ENCODE results near the gene USP5. TPM values are rescaled to one million over a fixed set of nuclear protein-coding genes. Genes with fewer than 3 reads are reported as not detected.

USP5 gene
- total and polyA plus RNA-seq, 2 of the 8 experiments (the other 6 are each of a cell fraction or from before 2014, with no cell fraction given): 66.5 to 148 TPM

DNA sequence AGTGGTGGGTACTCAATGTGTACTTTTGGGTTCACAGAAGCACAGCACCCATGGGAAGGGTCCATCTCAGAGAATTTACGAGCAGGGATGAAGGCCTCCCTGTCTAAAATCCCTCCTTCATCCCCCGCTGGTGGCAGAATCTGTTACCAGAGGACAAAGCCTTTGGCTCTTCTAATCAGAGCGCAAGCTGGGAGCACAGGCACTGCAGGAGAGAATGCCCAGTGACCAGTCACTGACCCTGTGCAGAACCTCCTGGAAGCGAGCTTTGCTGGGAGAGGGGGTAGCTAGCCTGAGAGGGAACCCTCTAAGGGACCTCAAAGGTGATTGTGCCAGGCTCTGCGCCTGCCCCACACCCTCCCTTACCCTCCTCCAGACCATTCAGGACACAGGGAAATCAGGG lies 31.8 kb upstream of the USP5 start:
- Histone ChIP-seq H3K56ac (replicated peaks; ENCODE audit: insufficient read length, low read depth, low read length) (no peak overlapping the region), H3K18ac (ENCODE audit: extremely low read depth, low read length) (0 out of 2 replicates have a peak overlapping the region, but pooled peaks have one; percentile 51), H2BK15ac (ENCODE audit: low read length) (peak overlapping the region; percentile 96; the same call in 1 of the 2 replicates), H3K4me3 (ENCODE audit: extremely low read depth in 1 of 4, insufficient read depth in 2 of 4, low read depth in 3 of 4, low read length in 4 of 4) (no peak overlapping the region), H3K4ac (replicated peaks; ENCODE audit: insufficient read length, low read depth, low read length) (no peak overlapping the region), H3K27ac (ENCODE audit: low read depth, low read length) (no peak overlapping the region), H4K20me1 (replicated peaks in 1 of 2; ENCODE audit: control insufficient read depth in 1 of 2, insufficient read depth in 2 of 2, low read length in 2 of 2) (peaks cover 0 to 10% of the 10 kb centered on the region in 2 experiments), H3K9me3 (ENCODE audit: insufficient read depth in 2 of 2, low read depth in 1 of 2, low read length in 1 of 2) (peaks cover 0 to 2% of the 10 kb centered on the region in 2 experiments; a peak in 1 of 4 replicates), H3K79me1 (ENCODE audit: low read depth, low read length) (no peaks in the 10 kb centered on the region; the same call in 1 of the 2 replicates), H3K14ac (ENCODE audit: insufficient read length) (no peak overlapping the region), H2AFZ (ENCODE audit: low read length) (no peak overlapping the region), H3K79me2 (ENCODE audit: control insufficient read depth in 1 of 2, insufficient read depth in 2 of 2, low read length in 2 of 2) (no peaks in the 10 kb centered on the region), H3K4me1 (replicated peaks in 1 of 4; ENCODE audit: control insufficient read depth in 3 of 4, insufficient read depth in 4 of 4, low read length in 3 of 4) (peaks cover 4 to 51% (median 30%) of the 10 kb centered on the region in 4 experiments), H2BK120ac (replicated peaks; ENCODE audit: low read depth, low read length) (no peak overlapping the region), H3K27me3 (replicated peaks in 1 of 4; ENCODE audit: control insufficient read depth in 3 of 4, extremely low read depth in 1 of 4, insufficient read depth in 3 of 4, low read length in 3 of 4) (peaks cover 0 to 12% (median 9%) of the 10 kb centered on the region in 4 experiments; a peak in 6 of 7 replicates), H3K36me3 (ENCODE audit: control insufficient read depth in 2 of 4, insufficient read depth in 4 of 4, low read length in 3 of 4) (no peaks in the 10 kb centered on the region; a peak in 1 of 8 replicates), H2BK5ac (ENCODE audit: low read depth, low read length) (peak overlapping the region; percentile 30; the same call in 1 of the 2 replicates), H4K91ac (replicated peaks; ENCODE audit: insufficient read length, low read length) (peak overlapping the region; percentile 39), H2AK5ac (ENCODE audit: low read depth, low read length) (peak overlapping the region; percentile 98), H4K5ac (ENCODE audit: insufficient read length, low read depth, low read length) (no peak overlapping the region), H3K9ac (replicated peaks in 1 of 4; ENCODE audit: extremely low read depth in 1 of 4, low read depth in 3 of 4, low read length in 3 of 4) (no peak overlapping the region), H4K8ac (ENCODE audit: extremely low read depth, insufficient read depth, low read length) (no peak overlapping the region), H3K23me2 (ENCODE audit: low read depth, low read length) (peaks cover 26% of the 10 kb centered on the region), H2BK12ac (ENCODE audit: low read depth, low read length) (peak overlapping the region; percentile 50; the same call in 1 of the 2 replicates), H3K4me2 (ENCODE audit: insufficient read depth in 1 of 2, low read depth in 2 of 2, low read length in 2 of 2) (peak overlapping the region; percentile 94; a peak in 1 of 4 replicates), H2BK20ac (ENCODE audit: low read length) (peak overlapping the region; percentile 69; the same call in 1 of the 2 replicates), H3K23ac (ENCODE audit: insufficient read length) (no peak overlapping the region)
- 59% methylated on average over 5 of the region's 5 CpGs; no CpG with 5 or more reads in 1 of the 2 experiments for WGBS, 2 experiments (ENCODE audit: extremely low coverage in 1 of 2, insufficient coverage in 1 of 2, insufficient read length in 1 of 2, insufficient replicate concordance in 2 of 2, low coverage in 1 of 2, low lambda C conversion rate in 2 of 2, missing lambda C conversion rate in 1 of 2)
- FAIRE-seq: no peak
- DNase-seq (ENCODE audit: low read depth in 1 of 2, low spot score in 2 of 2): no peak
- CTCF ChIA-PET (ENCODE audit: partially characterized antibody): interaction anchor here (0.5 to 23.7 kb wide), 6 partner anchors 16 to 373 kb away, joined by 3 to 532 read pairs (median 12); partner anchors contain the start of genes CD4, LAG3, MLF2 and PTMS
- POLR2A ChIA-PET (ENCODE audit: partially characterized antibody): interaction anchor here (0.6 to 27.1 kb wide), 15 partner anchors 8 to 123 kb away, joined by 3 to 388 read pairs (median 4); partner anchors contain the start of genes C12orf57, CDCA3, GNB3 and MLF2
- TF ChIP-seq, protein P1, sequence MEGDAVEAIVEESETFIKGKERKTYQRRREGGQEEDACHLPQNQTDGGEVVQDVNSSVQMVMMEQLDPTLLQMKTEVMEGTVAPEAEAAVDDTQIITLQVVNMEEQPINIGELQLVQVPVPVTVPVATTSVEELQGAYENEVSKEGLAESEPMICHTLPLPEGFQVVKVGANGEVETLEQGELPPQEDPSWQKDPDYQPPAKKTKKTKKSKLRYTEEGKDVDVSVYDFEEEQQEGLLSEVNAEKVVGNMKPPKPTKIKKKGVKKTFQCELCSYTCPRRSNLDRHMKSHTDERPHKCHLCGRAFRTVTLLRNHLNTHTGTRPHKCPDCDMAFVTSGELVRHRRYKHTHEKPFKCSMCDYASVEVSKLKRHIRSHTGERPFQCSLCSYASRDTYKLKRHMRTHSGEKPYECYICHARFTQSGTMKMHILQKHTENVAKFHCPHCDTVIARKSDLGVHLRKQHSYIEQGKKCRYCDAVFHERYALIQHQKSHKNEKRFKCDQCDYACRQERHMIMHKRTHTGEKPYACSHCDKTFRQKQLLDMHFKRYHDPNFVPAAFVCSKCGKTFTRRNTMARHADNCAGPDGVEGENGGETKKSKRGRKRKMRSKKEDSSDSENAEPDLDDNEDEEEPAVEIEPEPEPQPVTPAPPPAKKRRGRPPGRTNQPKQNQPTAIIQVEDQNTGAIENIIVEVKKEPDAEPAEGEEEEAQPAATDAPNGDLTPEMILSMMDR (IDR thresholded peaks at IDR 0.05; ENCODE audit: control extremely low read depth in 1 of 3, insufficient read depth in 1 of 3, low read depth in 1 of 3, low read length in 3 of 3): no peak
- no peak for TF ChIP-seq KDM1A (IDR thresholded peaks at IDR 0.05; ENCODE audit: borderline replicate concordance, low read length)
- TF ChIP-seq SP1 (IDR thresholded peaks at IDR 0.05; ENCODE audit: low read depth, low read length): no peak
- no peak for TF ChIP-seq JUN (IDR thresholded peaks at IDR 0.05; ENCODE audit: low read depth, low read length)
- TF ChIP-seq, protein P2, sequence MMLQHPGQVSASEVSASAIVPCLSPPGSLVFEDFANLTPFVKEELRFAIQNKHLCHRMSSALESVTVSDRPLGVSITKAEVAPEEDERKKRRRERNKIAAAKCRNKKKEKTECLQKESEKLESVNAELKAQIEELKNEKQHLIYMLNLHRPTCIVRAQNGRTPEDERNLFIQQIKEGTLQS (IDR thresholded peaks at IDR 0.05; ENCODE audit: insufficient read depth, low read depth, low read length): no peak
- no peak for TF ChIP-seq SP2 (IDR thresholded peaks at IDR 0.05; ENCODE audit: low read length)
- no peak for TF ChIP-seq TBP (IDR thresholded peaks at IDR 0.05; ENCODE audit: low read depth, low read length)
- TF ChIP-seq TCF12 (IDR thresholded peaks at IDR 0.05; ENCODE audit: low read depth, low read length): no peak
- TF ChIP-seq RFX5 (IDR thresholded peaks at IDR 0.05; ENCODE audit: borderline replicate concordance, low read depth, low read length): no peak
- TF ChIP-seq EP300 (IDR thresholded peaks at IDR 0.05; ENCODE audit: borderline replicate concordance in 1 of 2, low read depth in 2 of 2, low read length in 2 of 2): no peak

Data from H1 (cell line).